DMS53 treated with DMSO at 0.1 percent for 48 hours (cell line): ENCODE measurements around the gene ZNF385D.

Source experiments
- DNase-seq: peaks from one replicate; lab custom pipeline; 2025; ENCODE audit not compliant: unreplicated experiment; lab: John Stamatoyannopoulos, UW

The ZNF385D gene

GRCh38 chr3:21750080-21750696 is 822 bp downstream of the ZNF385D start:
- DNase-seq = no peak

DNA sequence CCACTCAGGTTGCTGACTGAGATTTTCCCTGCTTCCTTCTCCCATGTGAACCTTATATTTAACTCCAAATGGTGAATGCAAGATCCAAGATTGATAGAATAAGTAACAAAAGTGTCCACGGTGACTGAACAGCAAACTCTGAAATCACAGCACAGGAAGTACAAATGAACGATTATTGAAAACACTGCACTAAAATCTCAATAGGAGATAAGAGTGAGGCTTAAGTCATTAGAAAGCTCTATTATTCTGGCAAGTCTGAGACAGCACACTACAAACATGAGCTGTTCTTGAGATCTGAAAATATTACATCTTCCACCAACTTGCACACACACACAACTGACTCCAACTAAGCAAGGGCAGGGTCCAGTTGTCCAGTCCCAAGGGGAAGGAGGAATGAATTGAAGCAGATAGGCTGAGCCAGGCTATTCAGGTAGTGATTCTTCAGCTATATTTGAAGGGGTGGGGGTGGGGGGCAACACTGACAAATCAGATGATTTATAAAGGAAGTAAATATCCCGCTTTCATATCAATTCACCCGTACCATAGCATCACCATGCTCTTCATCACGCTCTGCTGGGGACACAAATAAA is 2.9 kb downstream of the ZNF385D start:
- no peak for DNase-seq

- no peak for DNase-seq
Measured at GRCh38 chr3:21747376-21747775, 3.6 kb downstream of the ZNF385D start.

DNA sequence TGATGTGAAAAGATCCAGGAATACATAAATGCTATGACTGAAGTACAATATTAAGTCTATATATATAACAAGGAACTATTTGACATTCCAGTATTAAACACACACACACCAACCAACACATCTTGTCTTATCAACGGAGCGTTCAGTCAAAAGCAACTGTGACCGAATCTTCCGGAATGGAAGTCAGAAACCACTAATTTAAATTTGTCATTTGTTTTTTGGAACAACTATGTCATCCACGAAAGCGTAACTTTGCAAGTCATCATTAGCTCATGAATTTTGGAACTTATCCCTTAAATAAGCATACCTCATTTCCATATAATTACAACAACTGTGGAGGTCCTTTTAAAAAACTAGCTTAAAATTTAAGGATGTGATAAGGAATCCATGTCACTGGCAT is 5.0 kb downstream of the ZNF385D start:
- no peak for DNase-seq

GRCh38 chr3:21744793-21745192 is 6.2 kb downstream of the ZNF385D start:
- DNase-seq = no peak

DNA sequence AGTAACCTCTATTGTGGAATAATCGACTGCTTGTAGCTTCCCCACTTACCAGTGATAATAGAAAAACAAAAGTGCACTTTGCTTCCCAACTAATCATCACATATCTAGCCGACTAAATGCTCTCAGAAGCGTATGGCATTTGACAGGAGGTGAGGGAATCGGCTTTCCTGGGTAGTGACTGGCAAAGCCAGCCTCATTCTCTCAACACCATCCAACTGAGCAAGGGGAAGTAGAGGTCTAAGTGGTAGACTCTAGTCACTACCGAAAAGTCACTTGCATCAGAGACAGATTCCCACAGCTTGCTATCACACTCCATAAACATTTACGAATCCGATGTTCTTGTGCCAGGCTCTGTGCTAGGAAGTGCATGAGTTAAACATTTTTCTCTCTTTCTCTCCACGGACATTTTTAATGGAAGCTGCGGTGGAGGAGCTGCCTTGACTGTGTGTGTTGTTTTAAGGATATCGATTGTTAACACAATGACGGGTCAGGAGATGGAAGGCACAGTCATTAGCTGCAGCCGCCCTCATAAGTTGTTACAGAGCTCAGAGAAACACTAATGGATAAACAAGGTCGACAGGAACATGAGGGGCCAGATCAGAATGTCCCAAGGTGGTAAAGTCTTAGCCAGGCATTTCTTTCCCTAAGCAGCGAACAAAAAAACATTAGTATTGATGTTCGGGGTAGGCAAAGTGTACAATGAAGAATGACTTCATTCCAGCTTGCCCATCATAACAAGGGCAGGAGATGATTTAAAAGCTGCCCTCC is 11.9 kb downstream of the ZNF385D start:
- DNase-seq = no peak

- no peak for DNase-seq
Measured at GRCh38 chr3:21738283-21738682, 12.7 kb downstream of the ZNF385D start.

DNA sequence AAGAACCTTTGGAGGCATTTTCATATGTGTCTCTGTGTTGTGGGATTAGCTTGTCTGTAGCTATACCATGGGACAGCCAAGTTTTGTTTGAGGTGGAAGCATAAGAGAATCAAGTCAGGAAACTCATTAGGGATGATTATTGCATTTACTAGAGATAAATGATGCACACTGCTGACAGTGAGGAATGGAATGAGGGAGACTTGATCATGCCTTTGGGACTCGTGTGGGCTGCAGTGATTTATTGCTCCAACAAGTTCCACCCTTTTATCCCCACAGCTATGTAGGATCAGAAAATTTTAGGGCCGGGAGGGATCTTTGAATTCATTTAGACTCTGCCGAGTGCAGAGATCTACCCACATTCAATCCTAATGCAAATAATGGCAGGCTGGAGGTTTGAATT is 16.3 kb downstream of the ZNF385D start:
- no peak for DNase-seq

DNA sequence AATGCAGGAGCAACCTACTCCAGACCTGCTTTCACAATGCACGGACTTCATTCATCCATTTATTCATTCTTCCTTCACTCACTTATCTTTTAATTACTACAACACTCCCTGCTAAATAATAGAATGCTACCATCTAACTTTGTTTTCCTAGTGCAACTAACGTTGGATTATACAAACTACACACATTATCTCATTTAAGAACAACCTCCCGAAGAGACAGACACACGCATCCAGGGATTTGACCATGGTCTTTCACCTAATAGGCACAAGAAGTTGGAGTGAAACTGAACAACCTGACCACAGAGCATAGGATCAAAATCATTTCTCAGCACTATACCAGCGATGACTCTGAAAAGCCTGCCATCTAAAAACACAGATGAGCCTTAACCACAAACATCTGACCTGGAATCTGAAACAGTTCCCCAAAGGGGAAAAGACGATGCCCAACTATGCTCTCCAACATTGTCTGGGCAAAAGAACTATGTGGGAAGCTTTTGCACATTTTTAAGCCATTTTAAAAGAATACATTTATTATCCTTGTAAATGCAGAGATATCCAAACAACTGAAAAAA is 21.0 kb downstream of the ZNF385D start:
- DNase-seq = no peak

- DNase-seq = no peak
Measured at GRCh38 chr3:21729331-21729730, 21.7 kb downstream of the ZNF385D start.

- no peak for DNase-seq
Measured at GRCh38 chr3:21722768-21723167, 28.2 kb downstream of the ZNF385D start.

GRCh38 chr3:21722301-21722700 is 28.7 kb downstream of the ZNF385D start:
- DNase-seq = no peak

DNA sequence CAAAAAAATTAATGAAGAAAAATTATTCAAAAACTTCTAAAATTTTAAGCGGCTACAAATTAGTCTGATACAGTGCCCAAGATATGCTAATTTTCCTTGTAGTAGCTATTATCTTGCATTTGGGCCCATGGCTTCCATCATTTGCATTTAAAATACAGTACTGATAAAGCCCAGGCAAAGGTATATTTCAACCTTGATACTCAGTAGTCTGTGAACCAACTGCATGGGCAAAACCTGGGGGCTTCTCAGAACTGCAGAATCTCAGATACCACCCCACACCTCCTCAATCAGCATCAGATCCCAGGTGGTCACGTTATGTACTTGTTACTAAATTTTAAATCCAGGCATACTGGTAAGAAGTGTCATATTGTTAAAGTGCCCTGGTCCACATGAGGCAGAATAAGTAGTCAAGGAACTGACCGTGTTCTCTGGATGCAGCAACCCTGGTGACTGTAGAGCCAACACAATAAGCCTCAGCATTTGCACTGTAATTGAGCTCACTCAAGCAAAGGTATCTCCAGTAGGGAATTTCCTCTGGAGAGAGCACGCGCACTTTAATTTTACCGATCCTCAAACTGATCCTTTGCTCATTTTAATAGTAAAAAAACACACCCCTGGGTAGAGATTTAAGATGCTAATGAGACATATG is 31.9 kb downstream of the ZNF385D start:
- no peak for DNase-seq

GRCh38 chr3:21718161-21718765 is 32.7 kb downstream of the ZNF385D start:
- DNase-seq = no peak

- DNase-seq = no peak
Measured at GRCh38 chr3:21715662-21716061, 35.3 kb downstream of the ZNF385D start.

DNA sequence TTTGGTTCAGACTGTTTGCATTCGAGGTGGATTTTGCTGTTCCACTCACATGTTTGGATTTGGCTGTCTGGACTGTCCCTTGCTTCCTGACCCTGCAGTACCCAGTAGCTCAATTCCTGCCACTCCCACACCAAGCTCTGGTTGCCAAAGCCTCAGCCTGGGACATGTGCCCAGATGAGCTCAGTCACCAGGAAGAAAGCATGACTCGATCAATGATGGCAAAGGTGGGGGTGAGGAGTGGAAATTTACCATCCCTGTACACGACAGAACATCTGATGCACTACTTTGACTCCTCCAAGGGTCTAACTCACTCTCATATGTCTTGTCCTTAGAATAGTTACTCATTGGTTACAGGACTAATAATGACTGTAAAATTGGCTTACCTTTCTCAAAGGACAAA is 45.2 kb downstream of the ZNF385D start:
- no peak for DNase-seq

DNA sequence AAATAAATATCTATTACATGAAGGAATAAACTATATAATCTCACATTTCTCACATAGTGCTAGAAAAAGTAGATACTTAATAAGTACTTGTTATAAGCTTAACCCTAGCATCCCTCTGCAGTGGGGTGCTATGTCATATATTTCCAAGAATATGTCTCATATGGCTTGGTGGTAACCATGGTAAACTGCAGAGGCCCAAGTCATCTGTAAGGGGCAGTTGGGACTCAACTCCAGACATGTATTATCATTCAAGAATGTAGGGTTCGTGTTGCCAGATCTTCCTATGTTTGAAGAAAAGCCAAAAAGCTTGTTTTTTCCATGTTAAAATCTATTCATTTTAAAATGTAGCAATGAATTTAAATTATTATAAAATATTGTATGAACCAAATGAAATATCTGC is 46.2 kb downstream of the ZNF385D start:
- DNase-seq = no peak

- no peak for DNase-seq
Measured at GRCh38 chr3:21703291-21703690, 47.7 kb downstream of the ZNF385D start.

DNA sequence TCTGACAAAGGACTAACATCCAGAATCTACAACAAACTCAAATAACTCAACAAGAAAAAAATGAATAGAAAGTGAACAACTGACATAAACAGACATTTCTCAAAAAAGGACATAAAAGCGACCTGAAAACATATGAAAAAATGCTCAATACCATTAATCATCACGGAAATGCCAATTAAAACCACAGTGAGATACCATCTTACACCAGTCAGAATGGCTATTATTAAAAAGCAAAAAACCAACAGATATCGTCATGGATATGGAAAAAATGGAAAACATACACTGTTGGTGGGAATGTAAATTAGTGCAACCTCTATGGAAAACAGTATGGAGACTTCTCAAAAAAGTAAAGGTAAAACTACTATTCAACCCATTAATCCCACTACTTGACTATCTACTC is 53.3 kb downstream of the ZNF385D start:
- DNase-seq = no peak

- DNase-seq = no peak
Measured at GRCh38 chr3:21694506-21694905, 56.5 kb downstream of the ZNF385D start.

GRCh38 chr3:21691036-21691435 is 60.0 kb downstream of the ZNF385D start:
- no peak for DNase-seq
